Skeletal muscle cell (primary cell): ENCODE results near the gene TTLL11.

Experiments used
- DNase-seq: peaks from one replicate; pipeline ENCODE4 v3.0.0-alpha.2; 2010; ENCODE audit warnings: low read depth
- H3K4me3 ChIP-seq: 2 replicates; pipeline ENCODE4 v1.5.1; 2011; ENCODE audit warnings: low read depth, mild to moderate bottlenecking, control low read depth, low read length, moderate library complexity

The TTLL11 gene, protein sequence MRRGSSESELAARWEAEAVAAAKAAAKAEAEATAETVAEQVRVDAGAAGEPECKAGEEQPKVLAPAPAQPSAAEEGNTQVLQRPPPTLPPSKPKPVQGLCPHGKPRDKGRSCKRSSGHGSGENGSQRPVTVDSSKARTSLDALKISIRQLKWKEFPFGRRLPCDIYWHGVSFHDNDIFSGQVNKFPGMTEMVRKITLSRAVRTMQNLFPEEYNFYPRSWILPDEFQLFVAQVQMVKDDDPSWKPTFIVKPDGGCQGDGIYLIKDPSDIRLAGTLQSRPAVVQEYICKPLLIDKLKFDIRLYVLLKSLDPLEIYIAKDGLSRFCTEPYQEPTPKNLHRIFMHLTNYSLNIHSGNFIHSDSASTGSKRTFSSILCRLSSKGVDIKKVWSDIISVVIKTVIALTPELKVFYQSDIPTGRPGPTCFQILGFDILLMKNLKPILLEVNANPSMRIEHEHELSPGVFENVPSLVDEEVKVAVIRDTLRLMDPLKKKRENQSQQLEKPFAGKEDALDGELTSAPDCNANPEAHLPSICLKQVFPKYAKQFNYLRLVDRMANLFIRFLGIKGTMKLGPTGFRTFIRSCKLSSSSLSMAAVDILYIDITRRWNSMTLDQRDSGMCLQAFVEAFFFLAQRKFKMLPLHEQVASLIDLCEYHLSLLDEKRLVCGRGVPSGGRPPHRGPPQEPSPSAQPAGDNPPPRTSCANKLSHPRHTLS

DNA sequence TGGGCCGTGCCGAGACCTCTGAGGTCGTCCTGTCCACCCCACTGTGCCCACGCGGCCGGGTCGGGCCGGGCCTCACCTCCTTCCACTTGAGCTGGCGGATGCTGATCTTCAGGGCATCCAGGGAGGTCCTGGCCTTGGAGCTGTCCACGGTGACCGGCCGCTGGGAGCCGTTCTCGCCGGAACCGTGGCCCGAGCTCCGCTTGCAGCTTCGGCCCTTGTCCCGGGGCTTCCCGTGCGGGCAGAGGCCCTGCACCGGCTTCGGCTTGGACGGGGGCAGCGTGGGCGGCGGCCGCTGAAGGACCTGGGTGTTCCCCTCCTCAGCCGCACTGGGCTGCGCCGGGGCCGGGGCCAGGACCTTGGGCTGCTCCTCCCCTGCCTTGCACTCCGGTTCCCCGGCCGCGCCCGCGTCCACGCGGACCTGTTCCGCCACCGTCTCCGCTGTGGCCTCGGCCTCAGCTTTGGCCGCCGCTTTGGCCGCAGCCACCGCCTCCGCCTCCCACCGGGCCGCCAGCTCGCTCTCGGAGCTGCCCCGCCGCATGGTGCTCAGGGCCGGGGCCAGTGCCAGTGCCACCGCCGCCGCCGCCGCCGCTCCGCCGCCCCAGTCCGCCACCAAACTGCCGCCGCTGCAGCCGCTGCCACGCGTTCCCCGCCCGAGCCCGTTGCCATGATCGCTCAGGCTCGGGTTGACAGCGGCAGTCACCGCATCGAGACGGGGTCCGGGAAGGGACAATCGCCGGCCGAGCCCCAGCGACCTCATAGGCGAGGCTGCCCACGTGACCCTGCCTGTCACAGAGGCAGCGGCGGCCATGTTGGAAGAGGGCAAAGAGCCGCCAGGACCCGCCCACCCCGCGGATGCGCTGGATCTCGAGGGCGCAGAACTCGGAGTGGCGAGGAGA is at the start of gene TTLL11:
Gene TTLL11, minus strand, starts transcription at position 698 of the 896 bp plus-strand sequence. Its CDS starts 160 bp downstream, at position 538.
- peak within 1 kb of the TSS; percentile 78 for H3K4me3 ChIP-seq

DNA sequence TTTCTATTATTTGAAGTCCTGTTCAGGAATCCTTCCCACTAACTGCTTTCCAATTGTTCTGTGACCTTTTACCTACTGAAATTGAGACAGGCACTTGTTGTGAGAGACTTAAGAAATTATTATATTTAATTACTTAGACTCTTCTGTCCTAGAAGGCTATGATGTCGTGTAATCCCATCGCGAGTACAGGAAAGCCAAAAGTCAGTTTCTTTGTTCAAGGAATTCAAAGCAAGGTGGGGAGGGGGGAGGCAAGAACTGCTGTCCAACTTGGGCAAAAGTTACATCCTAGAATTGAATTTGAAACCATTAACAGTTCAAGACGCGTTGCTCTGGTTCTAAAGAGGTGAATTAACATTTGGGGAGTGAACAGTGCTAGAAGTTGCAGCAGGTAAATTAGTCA is 48.6 kb upstream of the TTLL11 start:
- DNase-seq: no peak
- H3K4me3 ChIP-seq: no peak overlapping the region

More for the DNA sequence above, at the start of gene TTLL11:
- DNase-seq: peak; percentile 81

DNA sequence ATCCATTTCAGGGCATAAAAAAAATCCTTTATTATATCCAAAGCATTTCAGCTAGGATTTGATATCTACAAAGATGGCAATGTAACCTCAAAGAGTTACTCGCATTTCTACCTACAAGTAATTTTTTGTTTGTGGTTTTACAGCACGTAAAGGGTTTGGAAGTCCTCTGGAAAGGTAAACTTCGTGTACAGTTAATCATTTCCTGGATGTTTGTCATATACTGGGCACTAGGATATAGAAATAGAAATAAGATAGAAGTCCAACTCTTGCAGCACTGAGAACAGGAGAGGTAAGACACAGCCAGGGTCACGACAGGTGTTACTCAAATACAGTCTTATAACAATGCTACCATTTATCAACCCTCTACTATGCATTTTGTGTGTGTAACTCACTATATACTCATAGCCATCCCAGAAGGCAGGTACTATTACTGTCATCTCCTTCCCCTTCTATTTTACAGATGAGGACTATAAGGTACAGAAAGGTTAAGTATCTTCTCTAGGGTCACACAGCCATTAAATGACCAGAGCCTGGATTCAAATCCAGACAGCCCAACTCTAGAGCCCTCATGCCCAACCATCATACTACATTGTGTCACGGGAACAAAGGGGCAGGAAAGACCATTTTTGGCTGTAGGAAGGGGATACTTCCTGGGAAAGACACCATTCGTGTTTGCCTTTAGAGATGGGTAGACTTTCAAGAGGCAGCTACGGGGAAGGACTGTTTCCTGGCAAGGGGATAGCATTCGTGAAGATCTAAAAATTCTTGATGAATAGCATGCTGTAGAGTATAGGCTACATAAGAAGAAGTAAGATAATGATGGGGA is 47.5 kb upstream of the TTLL11 start:
- DNase-seq: no peak
- H3K4me3 ChIP-seq: no peak overlapping the region

DNA sequence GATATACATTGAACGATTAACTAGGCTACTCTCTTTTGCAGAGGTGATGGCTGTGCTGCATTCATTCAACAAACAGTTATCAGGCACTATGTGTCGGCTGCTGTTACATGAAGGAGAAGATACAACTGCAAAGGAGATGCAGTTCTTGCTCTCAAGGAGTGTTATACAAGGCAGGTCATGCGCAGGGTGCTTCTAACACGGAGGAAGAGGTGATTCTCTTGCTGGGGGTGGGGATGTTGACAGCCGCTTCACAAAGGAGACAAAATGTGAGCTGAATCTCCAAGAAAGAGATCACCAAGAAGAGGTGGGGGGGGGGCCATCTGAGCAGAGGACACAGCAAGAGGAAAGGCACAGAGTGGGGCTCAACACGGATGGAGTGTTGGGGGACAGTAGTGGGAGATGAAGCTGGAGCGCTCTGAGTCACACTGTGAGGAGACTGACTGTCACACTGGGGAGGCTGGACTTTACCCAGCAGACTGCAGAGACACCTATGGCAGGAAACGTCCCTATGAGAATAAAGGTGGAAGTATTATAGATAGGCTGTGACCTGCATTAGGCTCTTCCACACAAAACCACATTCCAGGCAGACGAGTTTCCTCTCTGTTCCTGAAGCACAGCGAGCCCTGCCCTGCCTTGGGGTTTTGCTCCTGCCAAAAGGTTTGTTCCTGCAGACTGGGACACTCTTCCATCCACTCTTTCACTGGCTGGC is 45.6 kb upstream of the TTLL11 start:
- no peak overlapping the region for H3K4me3 ChIP-seq
- no peak for DNase-seq

DNA sequence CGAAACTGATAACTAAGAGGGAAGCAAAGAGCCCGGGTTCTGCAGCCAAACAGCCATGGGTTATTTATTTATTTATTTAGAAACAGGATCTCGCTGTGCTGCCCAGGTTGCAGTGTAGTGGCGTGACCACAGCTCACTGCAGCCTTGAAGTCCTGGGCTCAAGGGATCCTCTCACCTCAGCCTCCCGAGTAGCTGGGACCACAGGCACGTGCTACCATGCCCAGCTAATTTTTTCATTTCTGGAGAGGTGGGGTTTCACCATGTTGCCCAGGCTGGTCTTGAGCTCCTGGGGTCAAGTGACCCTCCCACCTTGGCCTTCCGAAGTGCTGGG is 42.4 kb upstream of the TTLL11 start:
- no peak overlapping the region for H3K4me3 ChIP-seq
- DNase-seq: no peak

DNA sequence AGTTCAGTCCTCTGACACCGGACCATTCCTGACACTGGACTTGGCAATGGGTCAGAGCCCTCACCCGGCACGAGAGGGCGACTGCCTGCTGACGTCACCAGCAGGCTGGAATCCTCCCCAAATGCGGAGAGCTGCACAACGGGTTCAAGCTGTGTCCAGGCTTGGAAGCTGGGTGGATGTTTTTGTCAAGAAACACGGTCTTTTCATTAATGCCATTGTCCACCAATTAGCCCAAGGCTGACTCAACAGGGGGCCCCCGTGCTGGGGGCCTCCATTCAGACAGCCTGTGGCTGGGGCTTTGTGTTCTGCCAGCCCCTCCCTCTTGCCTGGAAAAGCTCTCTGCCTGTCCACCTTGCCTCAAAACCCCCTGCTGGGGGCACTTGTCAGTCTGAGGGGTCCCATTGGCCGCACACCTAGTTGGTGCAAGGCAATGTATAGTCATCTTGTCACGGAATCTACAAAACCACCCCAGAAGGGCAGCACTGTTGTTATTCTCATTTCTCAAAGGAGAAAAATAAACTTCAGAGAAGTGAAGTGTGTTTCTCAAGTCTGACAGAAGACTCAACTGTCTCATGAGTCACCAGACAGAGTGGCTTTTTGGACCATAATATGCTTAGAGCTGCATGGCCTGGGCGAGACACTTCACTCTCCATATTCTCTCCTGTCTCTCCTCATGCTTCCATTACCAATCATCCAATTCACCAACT is 41.9 kb upstream of the TTLL11 start:
- no peak for DNase-seq
- no peak overlapping the region for H3K4me3 ChIP-seq

DNA sequence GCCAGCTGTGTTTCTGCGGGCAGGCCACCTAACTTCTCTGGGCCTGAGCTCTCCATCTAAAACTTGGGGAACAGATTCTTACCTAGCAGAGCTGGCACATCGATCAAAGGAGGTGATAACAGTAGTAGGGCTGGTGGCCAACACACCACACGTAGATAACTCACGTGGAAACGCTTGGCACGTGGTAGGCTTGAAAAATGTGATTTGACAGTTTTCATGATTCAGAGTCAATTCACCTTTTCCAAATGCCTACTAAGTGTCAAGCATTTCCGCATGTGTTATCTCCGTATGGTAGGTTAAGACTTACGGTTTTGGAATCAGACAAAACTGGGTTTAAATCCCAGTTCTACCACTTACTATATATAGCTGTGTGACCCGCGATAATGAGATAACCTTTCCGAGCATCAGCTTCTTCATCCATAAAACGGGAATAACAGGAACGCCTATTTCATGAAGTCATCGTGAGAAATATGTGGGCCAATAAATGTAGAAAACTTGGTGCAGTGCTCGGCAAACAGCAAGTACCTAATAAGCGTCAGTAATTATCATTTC is 41.0 kb upstream of the TTLL11 start:
- DNase-seq: no peak
- no peak overlapping the region for H3K4me3 ChIP-seq

DNA sequence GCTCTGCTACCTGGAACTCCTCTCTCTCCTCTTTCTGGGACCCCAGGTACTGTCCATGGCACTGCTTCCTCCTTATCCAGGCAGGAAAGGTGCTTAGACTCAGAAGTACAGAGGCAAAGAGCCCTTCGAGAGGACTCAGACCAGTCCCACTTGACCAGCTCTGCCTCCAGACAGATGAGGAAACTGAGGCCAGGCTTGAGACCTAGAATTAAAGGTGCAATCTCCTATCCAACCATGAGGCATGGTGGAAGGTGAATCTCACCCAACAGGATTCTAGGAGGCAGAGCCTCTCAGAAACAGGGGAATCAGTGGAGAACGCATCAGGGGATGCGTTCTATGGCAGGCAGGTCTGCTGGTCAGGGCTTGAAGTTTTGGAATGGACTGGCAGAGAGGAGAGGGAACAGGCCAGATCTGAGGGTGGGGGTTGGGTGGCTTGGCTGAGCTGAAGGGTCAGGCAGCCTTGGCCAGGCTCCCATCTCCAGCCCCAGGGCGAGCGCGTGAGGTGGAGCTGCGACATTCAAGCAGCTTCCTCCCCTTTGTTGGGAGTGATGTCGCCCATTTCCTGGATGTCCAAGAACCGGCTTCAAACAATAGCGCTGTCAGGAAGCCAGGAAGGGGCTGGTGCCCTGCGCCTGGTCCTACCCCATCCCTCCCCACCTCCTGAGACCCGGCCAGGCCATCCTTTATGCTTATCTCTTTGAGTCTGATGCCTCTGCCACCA is 40.3 kb upstream of the TTLL11 start:
- no peak overlapping the region for H3K4me3 ChIP-seq
- DNase-seq: no peak

DNA sequence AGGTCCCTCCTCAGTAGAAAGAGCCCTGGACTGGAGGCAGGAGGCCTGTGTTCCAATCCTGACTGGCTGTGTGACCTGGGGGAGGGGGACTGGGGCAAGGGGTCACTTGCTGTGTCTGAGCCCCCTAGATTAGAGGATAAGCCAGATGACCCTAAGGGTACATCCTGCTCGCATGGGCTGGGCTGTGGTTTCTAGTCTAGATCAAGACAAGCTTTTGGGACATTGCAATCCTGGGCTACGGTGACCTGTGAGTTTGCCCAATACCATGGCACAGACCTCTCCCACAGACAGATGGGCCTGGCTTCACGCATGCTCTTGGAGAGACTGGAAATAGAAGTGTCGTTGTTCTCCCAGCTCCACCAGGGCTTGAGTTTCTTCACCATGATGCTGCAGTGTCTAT is 39.4 kb upstream of the TTLL11 start:
- no peak overlapping the region for H3K4me3 ChIP-seq
- no peak for DNase-seq

DNA sequence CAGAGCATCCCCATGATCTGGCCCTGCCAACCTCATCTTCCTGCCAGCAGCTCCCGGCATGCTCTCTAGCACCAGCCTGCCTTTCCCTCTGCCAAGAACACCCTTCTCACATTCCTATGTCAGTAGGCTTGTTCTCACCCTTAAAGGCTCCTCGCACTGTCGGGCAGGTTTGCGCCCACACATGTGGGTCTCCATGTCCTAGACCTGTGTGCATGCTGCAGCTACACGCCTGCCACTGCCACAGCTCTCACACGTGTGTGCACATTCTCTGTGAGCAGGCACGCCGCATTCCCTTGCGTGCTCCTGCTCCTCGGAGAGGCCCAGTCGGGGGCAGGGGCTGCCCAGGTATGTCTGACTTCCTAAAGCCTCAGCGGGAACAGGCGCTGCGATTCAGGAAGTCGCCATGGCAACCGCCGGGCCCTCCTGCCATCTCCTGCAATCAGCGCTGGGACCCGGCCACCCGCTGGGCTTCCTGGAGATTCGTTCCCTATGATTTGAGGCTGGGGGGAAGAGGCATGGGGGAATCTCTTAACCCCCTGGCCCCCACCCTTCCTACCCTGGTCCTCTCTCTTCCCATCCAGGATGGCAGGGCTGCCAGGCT is 38.4 kb upstream of the TTLL11 start:
- DNase-seq: no peak

DNA sequence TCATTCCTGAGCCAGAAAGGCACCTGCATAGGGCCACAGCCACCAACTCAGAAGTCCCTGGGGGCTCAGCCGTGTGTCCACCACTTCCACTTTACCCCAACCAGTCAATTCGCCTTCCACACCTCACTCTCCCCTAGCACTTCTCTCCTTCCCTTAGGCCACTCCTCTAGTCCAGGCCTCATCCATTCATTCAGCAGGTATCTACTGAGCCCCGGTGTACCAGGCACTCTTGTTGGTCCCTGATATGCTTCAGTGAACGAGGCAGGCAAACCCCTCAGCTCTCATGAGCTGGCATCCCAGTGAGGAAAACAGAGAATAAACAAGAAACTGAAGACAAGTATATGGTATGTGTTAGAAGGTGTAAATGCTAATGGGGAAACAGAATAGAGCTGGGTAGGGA is 37.7 kb upstream of the TTLL11 start:
- DNase-seq: no peak
- no peak overlapping the region for H3K4me3 ChIP-seq

More for the DNA sequence above, 38.4 kb upstream of the TTLL11 start:
- no peak overlapping the region for H3K4me3 ChIP-seq

DNA sequence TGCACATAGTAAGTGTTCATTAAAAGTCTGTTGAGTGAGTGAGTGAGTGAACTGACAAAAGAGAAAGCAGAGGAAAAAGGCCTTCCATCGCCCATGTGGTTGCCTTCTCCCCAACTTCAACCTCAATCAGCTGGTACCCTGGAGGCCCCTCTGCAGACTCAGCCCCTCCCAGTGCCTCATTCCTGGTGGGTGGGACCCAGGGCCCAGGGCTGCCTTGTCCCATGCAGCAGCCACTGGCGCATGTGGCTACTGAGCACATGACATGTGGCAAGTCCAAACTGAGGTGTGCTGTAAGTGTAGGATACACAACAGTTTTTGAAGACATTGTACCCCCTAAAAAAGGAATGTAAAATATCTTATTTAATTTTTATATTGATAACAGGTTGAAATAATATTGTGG is 36.9 kb upstream of the TTLL11 start:
- DNase-seq: no peak
- H3K4me3 ChIP-seq: no peak overlapping the region

DNA sequence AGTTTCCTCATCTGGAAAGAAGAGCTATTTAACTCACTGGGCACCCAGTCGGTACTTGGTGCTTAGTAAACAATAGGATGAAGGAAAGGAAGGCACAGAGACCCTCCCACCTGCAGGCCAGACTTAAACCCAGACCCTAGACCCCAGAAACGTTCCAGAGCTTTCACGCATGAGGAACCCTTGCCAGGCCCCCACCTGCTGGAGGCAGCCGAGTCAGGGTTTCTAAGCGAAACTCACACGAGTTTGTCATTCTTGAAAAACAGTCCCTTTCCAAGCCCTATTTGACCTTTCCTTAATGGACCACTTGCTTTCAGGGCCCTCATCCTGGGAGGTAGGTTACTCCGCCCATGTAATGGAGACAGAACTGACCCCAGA is 35.8 kb upstream of the TTLL11 start:
- no peak overlapping the region for H3K4me3 ChIP-seq
- DNase-seq: no peak

DNA sequence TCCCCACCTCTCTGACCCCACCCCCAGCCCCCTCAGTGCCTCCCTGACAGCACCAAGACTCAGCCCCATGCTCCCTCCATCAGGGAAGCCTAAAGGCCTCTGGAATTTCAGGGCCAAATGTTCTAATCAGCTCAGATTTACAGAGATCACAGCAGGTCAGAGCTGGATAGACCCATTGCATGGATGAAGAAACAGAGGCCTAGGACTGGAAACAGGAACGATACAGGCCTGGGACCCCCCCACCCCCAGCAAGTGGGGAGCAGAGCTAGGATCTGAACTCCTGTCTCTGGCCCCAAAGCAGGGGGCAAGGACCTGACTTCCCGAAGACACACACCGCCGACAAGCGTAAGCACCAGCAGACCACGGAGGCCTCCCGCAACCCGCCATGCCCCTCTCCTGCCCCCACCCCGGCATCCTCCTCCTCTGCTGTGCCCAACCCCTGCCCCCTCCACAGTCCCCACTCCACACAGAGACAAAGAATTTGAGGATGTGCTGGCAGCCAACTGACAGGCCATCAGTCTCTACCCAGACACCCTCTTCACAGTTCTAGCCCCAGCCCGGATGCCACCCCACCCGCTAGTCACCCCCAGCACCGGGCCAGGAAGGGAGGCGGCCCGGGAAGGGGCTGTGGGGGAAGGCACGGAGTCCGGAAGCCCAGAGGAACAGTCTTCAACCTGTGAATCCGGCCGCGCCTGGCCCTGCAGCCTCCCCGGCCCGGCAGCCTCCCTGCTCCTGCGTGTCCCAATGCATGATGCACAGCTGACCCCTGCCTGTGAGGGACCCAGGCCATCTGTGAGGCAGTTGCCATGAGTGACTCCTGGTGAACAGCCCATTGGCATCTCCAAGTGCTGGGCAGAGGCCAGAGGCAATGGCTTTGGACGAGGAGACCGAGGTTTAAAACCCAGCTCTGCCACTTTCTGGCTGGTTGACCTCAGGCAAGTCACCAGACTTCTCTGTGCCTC is 35.2 kb upstream of the TTLL11 start:
- H3K4me3 ChIP-seq: no peak overlapping the region
- DNase-seq: no peak

DNA sequence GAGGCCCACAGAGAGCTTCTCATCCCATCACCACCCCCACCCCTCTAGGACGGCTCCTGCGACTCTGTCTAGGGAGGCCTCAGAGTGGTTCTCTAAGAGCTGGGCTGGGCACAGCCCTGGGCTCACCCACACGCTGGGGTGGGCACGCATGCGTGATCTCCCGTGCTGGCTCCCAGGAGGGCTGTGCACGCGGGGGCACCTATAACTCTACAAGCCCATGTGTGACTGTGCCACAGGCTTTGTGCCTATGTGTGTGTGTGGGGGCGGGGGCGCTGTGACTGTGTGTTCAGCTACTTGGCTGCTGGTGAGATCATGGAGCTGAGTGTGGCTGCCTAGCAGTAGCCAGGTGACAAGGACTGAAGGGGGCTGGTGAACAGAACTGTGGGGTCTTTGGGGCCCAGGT is 34.3 kb upstream of the TTLL11 start:
- DNase-seq: no peak
- no peak overlapping the region for H3K4me3 ChIP-seq
